Mammary epithelial cell (primary cell): ENCODE results near the gene LINGO4.

Experiments used
- CTCF ChIP-seq, 2 donors: IDR thresholded peaks in 1 of 2; conservative IDR thresholded peaks in 1 of 2; 2 replicates each; pipeline ENCODE4 v1.5.1; 2011 to 2012; ENCODE audit warnings: inconsistent platforms in 2 of 2, low read length in 2 of 2, mild to moderate bottlenecking in 2 of 2, control low read depth in 1 of 2, low read depth in 1 of 2; ENCODE audit not compliant: insufficient read depth in 1 of 2; ENCODE audit errors: extremely low read depth in 1 of 2
- EZH2 ChIP-seq: IDR thresholded peaks from 2 replicates; pipeline ENCODE4 v1.6.1; 2012; ENCODE audit warnings: low read length, inconsistent platforms, borderline replicate concordance

GRCh38 chr1:151803915-151804314 is 1.3 kb downstream of the LINGO4 start:
- no peak for TF ChIP-seq CTCF (conservative IDR thresholded peaks at IDR 0.05 in 1 of 2, IDR thresholded peaks at IDR 0.05 in 1 of 2; ENCODE audit: extremely low read depth in 1 of 2, insufficient read depth in 1 of 2, low read depth in 1 of 2, low read length in 2 of 2)
- TF ChIP-seq EZH2 = no peak
